Right lobe of liver (tissue), 4 donors: ENCODE data around the gene CD200R1.

Experiments used
- CTCF ChIP-seq, 4 donors: fragments of 200-600 bp in 3 of 4; fragments of 450-650 bp in 1 of 4; IDR thresholded peaks; one replicate each; pipeline versions ENCODE4 v1.5.1 to v1.8.0; 2016 to 2022; ENCODE audit warnings: antibody characterized with exemption in 4 of 4, mild to moderate bottlenecking in 2 of 4
- POLR2A ChIP-seq: fragments of 450-650 bp; IDR thresholded peaks from one replicate; pipeline ENCODE4 v1.6.1; 2017; ENCODE audit warnings: antibody characterized with exemption, mild to moderate bottlenecking
- donor health status: DM: no; HTN: no; CAD: no.
- donor health status: DM: no; HTN: no; CAD: no.
- donor health status: DM: no; HTN: yes; CAD: no.

GRCh38 chr3:112987710-112988334 is 12.9 kb upstream of the CD200R1 start:
- TF ChIP-seq CTCF (IDR thresholded peaks at IDR 0.05), result no peak
- TF ChIP-seq POLR2A, result no peak
